GM13976 (cell line): ENCODE results near the gene MTSS2.

Source experiments
- DNase-seq: peaks from one replicate; pipeline ENCODE4 v3.0.0; 2012; ENCODE audit warnings: low spot score
- in situ Hi-C: fragments of 300-500 bp; cut with MboI; formaldehyde crosslinking; loops from one replicate; pipeline ENCODE4 v1.12.0; 2022; ENCODE audit warnings: low sequenced_read_pairs, mixed read lengths, inconsistent platforms; ENCODE audit not compliant: unreplicated experiment
- TF ChIP-seq, protein P1 (sequence below): IDR thresholded peaks from 2 replicates; pipeline ENCODE4 v1.5.1; 2012; ENCODE audit warnings: borderline replicate concordance, mild to moderate bottlenecking; ENCODE audit not compliant: insufficient read depth; ENCODE audit errors: extremely low read depth, missing control alignments, control extremely low read depth

The MTSS2 gene

DNA sequence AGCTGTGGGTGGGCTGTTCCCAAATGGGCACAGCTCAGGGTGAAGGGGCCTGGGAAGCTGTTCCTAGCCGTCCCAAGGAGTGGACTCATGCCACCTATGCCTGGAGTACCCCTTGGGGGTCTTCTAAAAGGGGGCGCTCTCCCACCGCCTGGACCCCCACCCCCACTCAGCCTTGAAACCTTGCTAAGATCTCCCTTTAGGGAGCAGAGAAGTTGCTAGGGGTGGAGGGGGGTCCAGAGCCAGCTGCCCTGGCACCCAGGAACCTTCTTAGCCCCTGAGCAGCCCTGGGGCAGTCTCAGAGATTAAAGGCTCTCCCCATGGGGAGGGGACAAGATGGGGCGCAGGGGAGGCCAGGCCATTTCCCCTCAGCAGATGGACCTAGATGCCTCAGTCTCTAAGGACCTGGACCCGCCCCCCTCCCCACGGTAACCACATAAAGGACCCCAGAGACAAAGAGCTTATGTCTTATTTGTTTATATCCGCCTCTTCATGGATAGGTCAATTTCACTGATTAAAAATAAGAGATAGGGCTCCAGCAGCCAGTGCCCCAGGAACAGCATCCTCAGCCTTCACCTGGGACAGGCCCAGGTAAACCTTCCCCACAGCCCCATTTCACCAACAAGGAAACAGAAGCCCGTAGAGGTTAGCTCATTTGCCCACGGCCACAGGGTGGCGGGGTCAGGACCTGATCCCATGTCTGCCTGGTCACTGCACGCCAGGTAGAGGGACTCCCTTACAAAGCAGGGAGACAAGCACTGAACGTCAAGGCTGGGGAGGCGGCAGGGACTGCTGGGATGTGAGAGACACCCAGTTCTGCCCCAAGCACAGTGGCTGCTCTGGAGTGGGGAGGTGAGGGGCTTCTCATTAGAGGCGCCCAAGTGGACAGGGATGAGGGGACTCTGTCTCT is 3.4 kb downstream of the MTSS2 start:
- TF ChIP-seq, protein P1, sequence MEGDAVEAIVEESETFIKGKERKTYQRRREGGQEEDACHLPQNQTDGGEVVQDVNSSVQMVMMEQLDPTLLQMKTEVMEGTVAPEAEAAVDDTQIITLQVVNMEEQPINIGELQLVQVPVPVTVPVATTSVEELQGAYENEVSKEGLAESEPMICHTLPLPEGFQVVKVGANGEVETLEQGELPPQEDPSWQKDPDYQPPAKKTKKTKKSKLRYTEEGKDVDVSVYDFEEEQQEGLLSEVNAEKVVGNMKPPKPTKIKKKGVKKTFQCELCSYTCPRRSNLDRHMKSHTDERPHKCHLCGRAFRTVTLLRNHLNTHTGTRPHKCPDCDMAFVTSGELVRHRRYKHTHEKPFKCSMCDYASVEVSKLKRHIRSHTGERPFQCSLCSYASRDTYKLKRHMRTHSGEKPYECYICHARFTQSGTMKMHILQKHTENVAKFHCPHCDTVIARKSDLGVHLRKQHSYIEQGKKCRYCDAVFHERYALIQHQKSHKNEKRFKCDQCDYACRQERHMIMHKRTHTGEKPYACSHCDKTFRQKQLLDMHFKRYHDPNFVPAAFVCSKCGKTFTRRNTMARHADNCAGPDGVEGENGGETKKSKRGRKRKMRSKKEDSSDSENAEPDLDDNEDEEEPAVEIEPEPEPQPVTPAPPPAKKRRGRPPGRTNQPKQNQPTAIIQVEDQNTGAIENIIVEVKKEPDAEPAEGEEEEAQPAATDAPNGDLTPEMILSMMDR: no peak
- in situ Hi-C loops: no loop called here

DNA sequence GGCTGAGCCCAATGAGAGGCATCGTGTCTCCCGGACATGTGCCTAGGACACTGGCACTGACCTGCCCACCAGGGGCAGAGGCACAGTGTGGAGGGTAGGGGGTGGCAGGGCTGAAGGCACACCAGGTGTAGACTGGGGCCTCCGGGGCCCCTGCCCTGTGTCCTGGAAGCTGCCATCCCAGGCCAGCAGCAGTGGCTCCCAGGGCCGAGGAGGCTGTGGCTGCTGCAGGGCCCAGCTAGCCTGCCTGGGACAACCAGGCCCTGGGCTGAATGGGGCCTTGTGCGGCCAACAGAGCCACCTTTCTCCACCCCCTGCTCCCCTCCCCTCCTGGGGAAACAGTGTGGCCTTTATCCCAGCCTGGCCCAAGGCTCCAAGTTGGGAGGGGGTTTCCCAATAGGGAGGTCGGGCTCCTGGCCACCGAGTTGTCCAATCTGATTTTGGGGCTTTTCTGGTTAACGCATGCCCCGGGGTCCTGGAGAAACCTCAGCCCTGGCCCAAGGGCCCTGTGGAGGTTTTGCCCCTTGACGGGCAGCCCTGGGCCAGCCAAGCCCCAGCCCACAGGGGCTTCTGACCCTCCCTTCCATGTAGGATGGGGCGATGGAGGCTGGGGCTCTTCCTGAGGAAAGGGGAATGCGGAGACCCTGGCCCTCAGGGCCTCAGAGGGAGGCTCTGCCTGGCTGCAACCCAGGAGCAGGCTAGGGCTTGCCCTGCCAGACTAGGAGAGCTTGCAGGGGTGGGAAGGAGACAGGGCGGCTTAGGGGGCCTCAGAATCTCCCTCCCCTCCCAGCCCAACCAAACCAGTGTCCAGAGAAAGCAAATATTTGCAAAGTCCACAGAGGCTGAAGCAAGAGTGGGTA is 4.2 kb downstream of the MTSS2 start:
- DNase-seq: no peak
- in situ Hi-C loops: no loop called here
- TF ChIP-seq, protein P1: no peak

More for the DNA sequence above, 3.4 kb downstream of the MTSS2 start:
- DNase-seq: no peak

GRCh38 chr16:70680495-70681381 is 5.1 kb downstream of the MTSS2 start:
- in situ Hi-C loops: no loop called here
- TF ChIP-seq, protein P1: no peak

GRCh38 chr16:70679671-70680494 is 6.0 kb downstream of the MTSS2 start:
- in situ Hi-C loops: no loop called here
- TF ChIP-seq, protein P1: no peak
- peak; percentile 77 for DNase-seq

More at GRCh38 chr16:70680495-70681381, 5.1 kb downstream of the MTSS2 start:
- no peak for DNase-seq

DNA sequence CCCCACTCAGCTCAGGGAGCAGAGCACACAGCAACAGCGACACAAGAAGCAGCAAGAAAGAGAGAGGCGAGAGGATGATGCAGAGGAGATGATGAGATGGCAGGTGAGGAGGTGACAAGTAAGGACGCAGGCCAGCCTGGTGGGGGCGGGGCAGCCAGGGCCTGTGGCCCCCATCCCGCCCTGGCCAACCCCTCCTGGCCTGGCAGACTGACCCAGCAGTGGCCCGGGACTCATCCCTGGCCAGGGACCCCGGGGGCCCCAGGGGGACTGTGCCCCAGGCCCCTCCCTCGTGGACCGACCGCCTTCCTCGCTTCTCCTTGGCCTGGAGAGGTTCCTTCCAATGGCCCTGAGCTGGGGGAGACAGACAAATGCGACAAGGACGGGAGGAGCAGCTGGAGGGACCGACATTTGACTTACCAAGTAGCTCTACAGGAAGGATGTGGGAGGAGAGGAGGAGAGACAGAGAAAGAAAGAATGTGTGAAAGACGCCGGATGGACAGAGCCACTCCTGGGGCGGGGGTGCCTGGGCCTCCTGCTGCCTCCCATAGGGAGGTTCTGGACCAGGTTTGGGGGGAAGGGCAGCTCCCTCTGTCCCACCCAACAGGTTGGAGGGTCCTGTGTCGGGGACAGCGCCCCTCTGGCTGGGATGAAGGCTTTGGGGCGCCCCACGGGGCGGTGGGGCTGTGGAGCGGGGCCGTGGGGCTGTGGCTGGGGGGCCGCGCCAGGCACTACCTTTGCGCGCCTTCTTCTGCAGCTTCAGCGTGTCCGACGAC is 6.8 kb downstream of the MTSS2 start:
- in situ Hi-C loops: no loop called here
- TF ChIP-seq, protein P1: no peak
- no peak for DNase-seq
